HUES6 (cell line): ENCODE measurements around the gene SRD5A1.

Experiments used
- H3K27ac ChIP-seq: 2 replicates; pipeline ENCODE4 v1.7.0; 2013; ENCODE audit warnings: low read depth, mild to moderate bottlenecking, low read length, inconsistent platforms
- H3K27me3 ChIP-seq: 2 replicates; pipeline ENCODE4 v1.6.1; 2013; ENCODE audit warnings: low read length; ENCODE audit not compliant: control insufficient read depth, insufficient read depth
- H3K36me3 ChIP-seq: 2 replicates; pipeline ENCODE4 v1.6.1; 2013; ENCODE audit warnings: low read length; ENCODE audit not compliant: control insufficient read depth, insufficient read depth
- H3K4me1 ChIP-seq: 2 replicates; pipeline ENCODE4 v1.6.1; 2013; ENCODE audit warnings: low read length; ENCODE audit not compliant: control insufficient read depth, insufficient read depth
- H3K4me3 ChIP-seq: 2 replicates; pipeline ENCODE4 v1.5.1; 2013; ENCODE audit warnings: low read depth, low read length
- H3K9ac ChIP-seq: one replicate; pipeline ENCODE4 v1.6.1; 2013; ENCODE audit warnings: mild to moderate bottlenecking, low read length
- H3K9me3 ChIP-seq: 2 replicates; pipeline ENCODE4 v1.6.1; 2013; ENCODE audit warnings: low read depth, low read length; ENCODE audit not compliant: control insufficient read depth, insufficient read depth

SRD5A1 gene

GRCh38 chr5:6604341-6604740 is 28.9 kb upstream of the SRD5A1 start:
- H3K9ac ChIP-seq: no peak overlapping the region
- H3K4me3 ChIP-seq: no peak overlapping the region
- H3K9me3 ChIP-seq: no peaks in the 10 kb centered on the region
- H3K36me3 ChIP-seq: peaks cover 95% of the 10 kb centered on the region
- H3K4me1 ChIP-seq: no peaks in the 10 kb centered on the region
- no peak overlapping the region for H3K27ac ChIP-seq
- no peaks in the 10 kb centered on the region for H3K27me3 ChIP-seq

GRCh38 chr5:6604946-6605345 is 28.3 kb upstream of the SRD5A1 start:
- Histone ChIP-seq H3K4me3 (no peak overlapping the region), H3K9ac (no peak overlapping the region), H3K4me1 (no peaks in the 10 kb centered on the region), H3K27ac (no peak overlapping the region), H3K36me3 (peaks cover 96% of the 10 kb centered on the region), H3K27me3 (no peaks in the 10 kb centered on the region), H3K9me3 (no peaks in the 10 kb centered on the region)

- no peak overlapping the region for H3K9ac ChIP-seq
- H3K27ac ChIP-seq: no peak overlapping the region
- no peak overlapping the region for H3K4me3 ChIP-seq
- H3K4me1 ChIP-seq: no peaks in the 10 kb centered on the region
- peaks cover 95% of the 10 kb centered on the region for H3K36me3 ChIP-seq
- H3K9me3 ChIP-seq: no peaks in the 10 kb centered on the region
- no peaks in the 10 kb centered on the region for H3K27me3 ChIP-seq
Measured at GRCh38 chr5:6606884-6607558, 26.2 kb upstream of the SRD5A1 start.

DNA sequence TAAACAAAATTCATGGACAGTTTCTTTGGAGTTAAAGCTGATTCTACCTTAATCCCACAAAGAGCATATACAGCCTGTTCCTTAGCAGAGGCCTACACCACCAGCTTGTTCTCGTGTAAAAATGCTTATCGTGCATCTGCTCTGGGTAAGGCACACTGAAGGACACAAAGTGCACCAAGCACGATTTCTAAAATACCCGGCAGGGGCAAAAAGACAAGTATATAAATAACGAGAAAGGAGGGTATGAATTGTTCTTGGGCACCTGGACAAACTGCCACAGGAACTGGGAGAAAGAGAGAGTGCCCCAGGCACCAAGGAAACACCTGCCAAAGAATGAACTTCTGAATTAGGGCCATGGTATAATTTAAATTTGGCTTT is 25.7 kb upstream of the SRD5A1 start:
- Histone ChIP-seq H3K27me3 (no peaks in the 10 kb centered on the region), H3K9me3 (no peaks in the 10 kb centered on the region), H3K9ac (no peak overlapping the region), H3K4me3 (no peak overlapping the region), H3K4me1 (no peaks in the 10 kb centered on the region), H3K27ac (no peak overlapping the region), H3K36me3 (peaks cover 95% of the 10 kb centered on the region)

DNA sequence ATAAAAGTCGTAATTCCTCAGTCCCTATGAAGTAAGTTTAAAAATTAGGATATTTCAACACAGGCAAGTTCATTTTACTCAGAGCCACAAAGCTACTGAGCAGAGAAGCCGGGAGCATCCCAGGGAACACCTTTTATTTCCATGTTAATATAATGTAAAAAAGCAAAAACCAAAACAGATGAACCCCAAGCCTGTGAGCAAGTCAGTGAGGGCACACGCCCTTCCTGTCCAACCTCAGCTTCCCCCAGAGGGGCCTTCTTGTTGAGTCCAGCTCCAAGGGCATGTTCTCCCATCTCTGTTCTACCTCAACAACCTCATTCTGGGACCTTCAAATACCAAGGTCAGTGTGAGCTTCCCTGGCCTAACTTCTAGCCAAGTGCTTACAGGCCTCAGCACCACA is 25.2 kb upstream of the SRD5A1 start:
- H3K4me3 ChIP-seq: no peak overlapping the region
- no peaks in the 10 kb centered on the region for H3K9me3 ChIP-seq
- H3K27ac ChIP-seq: no peak overlapping the region
- H3K4me1 ChIP-seq: no peaks in the 10 kb centered on the region
- no peaks in the 10 kb centered on the region for H3K27me3 ChIP-seq
- no peak overlapping the region for H3K9ac ChIP-seq
- H3K36me3 ChIP-seq: peaks cover 95% of the 10 kb centered on the region

- Histone ChIP-seq H3K27me3 (no peaks in the 10 kb centered on the region), H3K9ac (no peak overlapping the region), H3K4me1 (no peaks in the 10 kb centered on the region), H3K36me3 (peaks cover 97% of the 10 kb centered on the region), H3K4me3 (no peak overlapping the region), H3K27ac (no peak overlapping the region), H3K9me3 (no peaks in the 10 kb centered on the region)
Measured at GRCh38 chr5:6611334-6612256, 21.6 kb upstream of the SRD5A1 start.

GRCh38 chr5:6615034-6615815 is 18.0 kb upstream of the SRD5A1 start:
- Histone ChIP-seq H3K4me1 (no peaks in the 10 kb centered on the region), H3K36me3 (peaks cover 97% of the 10 kb centered on the region), H3K4me3 (no peak overlapping the region), H3K27ac (no peak overlapping the region), H3K9ac (no peak overlapping the region), H3K27me3 (no peaks in the 10 kb centered on the region), H3K9me3 (no peaks in the 10 kb centered on the region)

DNA sequence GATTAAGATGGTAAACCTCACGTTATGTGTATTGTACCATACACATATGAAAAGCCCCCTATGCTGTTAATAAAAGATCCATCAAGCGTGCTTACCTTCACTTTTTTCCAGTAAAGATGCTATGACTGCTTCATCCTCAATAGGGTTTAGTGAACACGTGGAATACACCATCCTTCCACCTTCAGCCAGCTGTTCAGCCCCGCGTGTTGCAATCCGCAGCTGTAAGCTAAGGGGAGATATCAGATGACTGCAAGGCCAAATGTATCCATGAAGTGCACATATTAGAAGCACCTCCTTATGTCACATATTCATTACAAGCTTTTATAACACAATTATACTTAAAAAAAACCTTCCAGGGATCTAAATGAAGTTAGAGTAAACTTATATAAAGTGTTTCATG is 16.6 kb upstream of the SRD5A1 start:
- H3K4me3 ChIP-seq: no peak overlapping the region
- H3K9ac ChIP-seq: no peak overlapping the region
- H3K4me1 ChIP-seq: no peaks in the 10 kb centered on the region
- no peaks in the 10 kb centered on the region for H3K9me3 ChIP-seq
- peaks cover 94% of the 10 kb centered on the region for H3K36me3 ChIP-seq
- H3K27ac ChIP-seq: no peak overlapping the region
- no peaks in the 10 kb centered on the region for H3K27me3 ChIP-seq

- Histone ChIP-seq H3K27ac (no peak overlapping the region), H3K4me1 (no peaks in the 10 kb centered on the region), H3K9ac (no peak overlapping the region), H3K9me3 (no peaks in the 10 kb centered on the region), H3K36me3 (peaks cover 95% of the 10 kb centered on the region), H3K4me3 (no peak overlapping the region), H3K27me3 (no peaks in the 10 kb centered on the region)
Measured at GRCh38 chr5:6623228-6623627, 10.0 kb upstream of the SRD5A1 start.

GRCh38 chr5:6623941-6624340 is 9.3 kb upstream of the SRD5A1 start:
- Histone ChIP-seq H3K27me3 (no peaks in the 10 kb centered on the region), H3K9me3 (no peaks in the 10 kb centered on the region), H3K9ac (no peak overlapping the region), H3K27ac (no peak overlapping the region), H3K4me3 (no peak overlapping the region), H3K4me1 (no peaks in the 10 kb centered on the region), H3K36me3 (peaks cover 95% of the 10 kb centered on the region)

GRCh38 chr5:6626508-6626907 is 6.7 kb upstream of the SRD5A1 start:
- H3K27me3 ChIP-seq: no peaks in the 10 kb centered on the region
- no peak overlapping the region for H3K27ac ChIP-seq
- no peak overlapping the region for H3K4me3 ChIP-seq
- peaks cover 98% of the 10 kb centered on the region for H3K36me3 ChIP-seq
- no peaks in the 10 kb centered on the region for H3K4me1 ChIP-seq
- H3K9ac ChIP-seq: no peak overlapping the region
- H3K9me3 ChIP-seq: no peaks in the 10 kb centered on the region
